Right atrium auricular region (tissue), 2 donors: Measurements from ENCODE around the gene NEUROD1. TPM values are rescaled to one million over a fixed set of nuclear protein-coding genes. Genes with fewer than 3 reads are reported as not detected.

Experiments used
- DNase-seq: peaks from one replicate; pipeline ENCODE4 v3.0.0-alpha.2; 2019; ENCODE audit warnings: low spot score
- H3K27ac ChIP-seq, 2 donors: fragments of 200-600 bp; sonication (generic); 1 replicate in 1 of 2; 2 replicates in 1 of 2; pipeline ENCODE4 v1.5.1; 2016 to 2019
- H3K27me3 ChIP-seq, 2 donors: fragments of 200-600 bp; sonication (generic); one replicate each; pipeline versions ENCODE4 v1.5.1 to v1.6.0; 2017 to 2019
- H3K36me3 ChIP-seq: fragments of 200-600 bp; sonication (generic); one replicate; pipeline ENCODE4 v1.5.1; 2016
- H3K4me1 ChIP-seq, 2 donors: fragments of 200-600 bp; sonication (generic); one replicate each; pipeline versions ENCODE4 v1.5.1 to v1.6.0; 2017 to 2019
- H3K4me3 ChIP-seq, 2 donors: fragments of 200-600 bp; sonication (generic); 1 replicate in 1 of 2; 2 replicates in 1 of 2; pipeline ENCODE4 v1.5.1; 2017 to 2019; ENCODE audit warnings: mild to moderate bottlenecking in 1 of 2, moderate library complexity in 1 of 2
- H3K9me3 ChIP-seq, 2 donors: fragments of 200-600 bp; sonication (generic); one replicate each; pipeline ENCODE4 v1.5.1; 2019
- CTCF ChIP-seq, 2 donors: fragments of 200-600 bp; sonication (generic); IDR thresholded peaks; one replicate each; pipeline ENCODE4 v1.5.1; 2019; ENCODE audit warnings: antibody characterized with exemption in 2 of 2
- total RNA-seq, 2 donors: library from RNA; depleted of rRNA; stranded (reverse); fragments of >200 nt; gene quantifications; one replicate each; pipeline ENCODE4 v1.1.0, GENCODE V29; 2016

Gene NEUROD1
- total RNA-seq, 2 donors from 2014 or later = not detected

DNA sequence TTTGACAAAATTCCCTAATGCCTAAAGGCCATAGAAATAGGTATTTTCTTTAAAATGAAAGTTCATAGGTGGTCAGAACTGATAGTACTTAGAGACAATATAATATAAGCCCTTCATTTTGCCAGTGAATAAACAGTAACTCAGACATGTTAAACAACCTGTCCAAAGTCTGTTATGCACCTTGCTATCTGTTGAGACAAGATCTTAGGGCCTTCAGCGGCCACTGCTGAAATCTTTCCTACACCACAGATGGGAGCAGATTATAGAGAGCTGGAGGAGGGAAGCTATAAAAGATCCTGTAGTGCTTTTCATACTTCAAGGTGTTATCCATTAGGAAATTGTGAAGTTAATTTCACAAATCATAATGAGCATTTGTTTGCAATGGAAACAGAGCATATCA, 37.2 kb downstream of the NEUROD1 start:
- H3K27me3 ChIP-seq = no peaks in the 10 kb centered on the region
- H3K27ac ChIP-seq = no peak overlapping the region
- no peak for TF ChIP-seq CTCF (IDR thresholded peaks at IDR 0.05)
- DNase-seq = no peak
- H3K36me3 ChIP-seq = no peaks in the 10 kb centered on the region
- no peaks in the 10 kb centered on the region for H3K9me3 ChIP-seq
- H3K4me3 ChIP-seq = no peak overlapping the region
- H3K4me1 ChIP-seq = no peaks in the 10 kb centered on the region

DNA sequence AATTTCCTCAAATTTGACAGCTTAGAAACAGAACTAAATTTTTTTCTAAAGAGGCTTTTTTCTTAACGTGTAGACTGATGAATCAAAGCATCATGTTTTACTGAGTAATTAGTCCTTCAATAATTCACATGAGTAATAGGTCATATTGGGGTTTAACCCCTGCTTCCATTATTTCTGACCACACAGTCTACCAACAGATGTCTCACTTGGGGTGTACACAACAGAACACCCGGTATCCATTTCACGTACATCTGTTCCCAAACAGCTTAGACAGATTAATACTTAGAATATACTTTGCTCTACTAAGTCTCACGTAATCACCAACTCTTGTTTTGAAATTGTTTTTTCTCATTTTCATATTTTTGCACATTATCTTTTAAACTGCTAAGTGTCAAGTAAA, 38.2 kb downstream of the NEUROD1 start:
- Histone ChIP-seq H3K27ac (no peak overlapping the region), H3K4me1 (no peaks in the 10 kb centered on the region), H3K4me3 (no peak overlapping the region), H3K36me3 (no peaks in the 10 kb centered on the region), H3K9me3 (no peaks in the 10 kb centered on the region), H3K27me3 (no peaks in the 10 kb centered on the region)
- no peak for DNase-seq
- TF ChIP-seq CTCF (IDR thresholded peaks at IDR 0.05) = no peak

GRCh38 chr2:181639686-181640085, 40.6 kb downstream of the NEUROD1 start:
- H3K4me3 ChIP-seq = no peak overlapping the region

DNA sequence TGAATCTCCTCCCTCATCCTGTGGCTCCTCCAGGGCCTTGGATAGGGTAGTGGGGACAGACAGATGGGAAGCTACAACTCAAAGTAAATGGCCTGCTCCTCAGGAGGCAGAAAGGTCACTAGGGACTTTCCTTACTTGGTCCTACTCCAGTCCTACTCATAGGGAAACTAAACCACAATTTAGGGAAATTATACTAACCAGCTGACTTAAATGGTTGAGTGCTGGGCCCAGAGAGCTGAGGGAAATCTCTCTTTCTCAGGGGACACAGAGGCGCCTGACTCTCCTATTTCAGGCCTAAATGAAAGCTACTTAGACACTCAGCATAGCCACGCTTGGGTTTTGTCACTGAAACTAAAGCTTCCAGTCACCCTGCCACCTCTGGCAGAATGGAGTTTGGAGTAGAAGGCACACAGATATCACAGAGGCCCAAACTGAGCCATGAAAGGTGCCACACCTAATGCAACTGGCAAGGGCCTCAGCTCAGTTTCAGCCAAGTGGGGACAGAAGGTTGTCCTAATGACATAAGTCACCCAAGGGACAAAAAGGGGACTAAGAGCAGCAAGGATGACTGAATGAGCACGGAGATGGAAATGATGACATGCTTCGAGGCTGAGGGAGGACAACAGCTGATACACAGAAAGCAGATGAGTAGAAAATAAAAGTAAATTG, 47.5 kb downstream of the NEUROD1 start:
- DNase-seq = no peak
- no peak overlapping the region for H3K27ac ChIP-seq
- no peaks in the 10 kb centered on the region for H3K27me3 ChIP-seq
- H3K4me1 ChIP-seq = no peaks in the 10 kb centered on the region
- H3K4me3 ChIP-seq = no peak overlapping the region
- no peaks in the 10 kb centered on the region for H3K36me3 ChIP-seq
- H3K9me3 ChIP-seq = no peaks in the 10 kb centered on the region
- no peak for TF ChIP-seq CTCF (IDR thresholded peaks at IDR 0.05)

More at GRCh38 chr2:181639686-181640085, 40.6 kb downstream of the NEUROD1 start:
- Histone ChIP-seq H3K36me3 (no peaks in the 10 kb centered on the region), H3K4me1 (no peaks in the 10 kb centered on the region), H3K27ac (no peak overlapping the region), H3K27me3 (no peaks in the 10 kb centered on the region), H3K9me3 (no peaks in the 10 kb centered on the region)
- TF ChIP-seq CTCF (IDR thresholded peaks at IDR 0.05) = no peak
- no peak for DNase-seq

DNA sequence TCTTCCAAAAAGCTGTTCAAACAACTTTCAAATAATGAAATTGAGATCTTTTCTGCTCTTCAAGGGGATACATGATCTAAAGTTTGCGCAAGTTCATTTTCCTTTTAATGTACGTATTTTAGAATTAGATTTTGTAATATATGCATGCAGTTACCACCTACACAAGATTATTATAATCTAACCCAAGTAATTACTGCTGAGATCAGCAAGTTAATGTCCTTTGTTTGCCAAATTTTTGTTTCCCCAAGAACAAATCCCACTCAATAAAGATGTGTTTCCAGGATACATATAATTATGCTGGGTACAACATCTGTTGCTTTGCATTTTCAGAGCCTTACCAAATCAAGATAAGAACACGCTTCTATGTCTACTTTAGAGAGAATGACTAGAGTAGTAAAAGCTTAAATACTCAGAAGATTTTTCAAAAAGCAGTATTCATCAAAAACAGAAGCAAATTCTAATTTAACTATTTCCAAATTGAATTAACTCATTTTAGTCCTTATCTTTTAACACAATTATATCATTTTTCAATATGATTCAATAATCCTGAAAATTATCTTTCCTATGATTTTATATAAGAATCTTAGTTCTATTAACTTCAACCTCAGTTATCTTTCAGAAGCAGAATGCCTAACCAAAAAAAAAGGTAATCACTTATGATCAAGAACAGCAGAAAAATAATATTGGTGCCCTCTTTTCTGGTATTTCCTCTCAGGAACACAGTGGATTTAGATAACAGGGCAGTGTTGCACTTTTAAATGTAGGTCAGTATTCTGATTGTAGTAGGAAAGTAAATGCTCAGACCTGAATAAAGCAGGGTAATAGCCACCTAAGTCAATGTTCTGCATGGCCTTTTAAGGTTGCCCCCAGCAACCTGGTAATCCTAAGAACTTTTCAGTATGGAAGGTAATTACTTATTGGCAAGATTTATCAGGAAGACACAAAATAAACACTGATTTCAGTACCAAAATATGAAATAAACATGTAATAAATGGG, 51.4 kb downstream of the NEUROD1 start:
- DNase-seq = no peak
- Histone ChIP-seq H3K27me3 (no peaks in the 10 kb centered on the region), H3K36me3 (no peaks in the 10 kb centered on the region), H3K27ac (no peak overlapping the region), H3K4me1 (no peaks in the 10 kb centered on the region), H3K4me3 (no peak overlapping the region), H3K9me3 (no peaks in the 10 kb centered on the region)
- TF ChIP-seq CTCF (IDR thresholded peaks at IDR 0.05) = no peak
